Activated T-helper 17 cell treated with anti-CD3 and anti-CD28 coated beads, Interleukin-2, amount 50 U/mL, for 72 hours (primary cell): Measurements from ENCODE around the gene EGFR. TPM values are rescaled to one million over a fixed set of nuclear protein-coding genes. Genes with fewer than 3 reads are reported as not detected.
A peak's percentile ranks its signal among the peaks of the same experiment; 100 is the strongest.

Experiments used
- ATAC-seq: fragments of 150-1000 bp; cut with Tn5 transposase; replicated peaks from 2 replicates; pipeline ENCODE4 v1.10.0; 2021; ENCODE audit warnings: mild to moderate bottlenecking, moderate library complexity
- H3K27ac Mint-ChIP-seq: one replicate; pipeline ENCODE4 v1.8.0; 2022; ENCODE audit warnings: mixed read lengths
- H3K27me3 Mint-ChIP-seq: one replicate; pipeline ENCODE4 v1.8.0; 2022; ENCODE audit warnings: mixed read lengths
- H3K36me3 Mint-ChIP-seq: one replicate; pipeline ENCODE4 v1.8.0; 2022; ENCODE audit warnings: low read depth, mild to moderate bottlenecking, mixed read lengths
- H3K4me1 Mint-ChIP-seq: one replicate; pipeline ENCODE4 v1.8.0; 2022; ENCODE audit warnings: mixed read lengths
- H3K4me3 Mint-ChIP-seq: one replicate; pipeline ENCODE4 v1.8.0; 2022; ENCODE audit warnings: mild to moderate bottlenecking, mixed read lengths
- H3K9me3 Mint-ChIP-seq: one replicate; pipeline ENCODE4 v1.8.0; 2022; ENCODE audit warnings: mixed read lengths
- total RNA-seq, 2 donors: library from RNA; stranded (reverse); gene quantifications; one replicate each; pipeline ENCODE4 v1.2.3, GENCODE V29; 2022

EGFR gene
- total RNA-seq = under 1 TPM in 1 of 2 donors, not detected in 1; 0.02 TPM

DNA sequence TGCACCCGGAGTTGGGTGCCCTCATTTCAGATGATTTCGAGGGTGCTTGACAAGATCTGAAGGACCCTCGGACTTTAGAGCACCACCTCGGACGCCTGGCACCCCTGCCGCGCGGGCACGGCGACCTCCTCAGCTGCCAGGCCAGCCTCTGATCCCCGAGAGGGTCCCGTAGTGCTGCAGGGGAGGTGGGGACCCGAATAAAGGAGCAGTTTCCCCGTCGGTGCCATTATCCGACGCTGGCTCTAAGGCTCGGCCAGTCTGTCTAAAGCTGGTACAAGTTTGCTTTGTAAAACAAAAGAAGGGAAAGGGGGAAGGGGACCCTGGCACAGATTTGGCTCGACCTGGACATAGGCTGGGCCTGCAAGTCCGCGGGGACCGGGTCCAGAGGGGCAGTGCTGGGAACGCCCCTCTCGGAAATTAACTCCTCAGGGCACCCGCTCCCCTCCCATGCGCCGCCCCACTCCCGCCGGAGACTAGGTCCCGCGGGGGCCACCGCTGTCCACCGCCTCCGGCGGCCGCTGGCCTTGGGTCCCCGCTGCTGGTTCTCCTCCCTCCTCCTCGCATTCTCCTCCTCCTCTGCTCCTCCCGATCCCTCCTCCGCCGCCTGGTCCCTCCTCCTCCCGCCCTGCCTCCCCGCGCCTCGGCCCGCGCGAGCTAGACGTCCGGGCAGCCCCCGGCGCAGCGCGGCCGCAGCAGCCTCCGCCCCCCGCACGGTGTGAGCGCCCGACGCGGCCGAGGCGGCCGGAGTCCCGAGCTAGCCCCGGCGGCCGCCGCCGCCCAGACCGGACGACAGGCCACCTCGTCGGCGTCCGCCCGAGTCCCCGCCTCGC is at the start of gene EGFR:
TSS of gene EGFR (plus strand) at position 657 of the 830 bp plus-strand sequence. CDS start 261 bp downstream, outside the sequence.
- no peak within 1 kb of the TSS for H3K27ac Mint-ChIP-seq
- no peaks in the 10 kb centered on the region for H3K36me3 Mint-ChIP-seq
- peak within 1 kb of the TSS; percentile 28 for H3K4me3 Mint-ChIP-seq
- peaks cover 53% of the 10 kb centered on the region for H3K27me3 Mint-ChIP-seq
- no peaks in the 10 kb centered on the region for H3K4me1 Mint-ChIP-seq
- no peak for ATAC-seq
- no peaks in the 10 kb centered on the region for H3K9me3 Mint-ChIP-seq

DNA sequence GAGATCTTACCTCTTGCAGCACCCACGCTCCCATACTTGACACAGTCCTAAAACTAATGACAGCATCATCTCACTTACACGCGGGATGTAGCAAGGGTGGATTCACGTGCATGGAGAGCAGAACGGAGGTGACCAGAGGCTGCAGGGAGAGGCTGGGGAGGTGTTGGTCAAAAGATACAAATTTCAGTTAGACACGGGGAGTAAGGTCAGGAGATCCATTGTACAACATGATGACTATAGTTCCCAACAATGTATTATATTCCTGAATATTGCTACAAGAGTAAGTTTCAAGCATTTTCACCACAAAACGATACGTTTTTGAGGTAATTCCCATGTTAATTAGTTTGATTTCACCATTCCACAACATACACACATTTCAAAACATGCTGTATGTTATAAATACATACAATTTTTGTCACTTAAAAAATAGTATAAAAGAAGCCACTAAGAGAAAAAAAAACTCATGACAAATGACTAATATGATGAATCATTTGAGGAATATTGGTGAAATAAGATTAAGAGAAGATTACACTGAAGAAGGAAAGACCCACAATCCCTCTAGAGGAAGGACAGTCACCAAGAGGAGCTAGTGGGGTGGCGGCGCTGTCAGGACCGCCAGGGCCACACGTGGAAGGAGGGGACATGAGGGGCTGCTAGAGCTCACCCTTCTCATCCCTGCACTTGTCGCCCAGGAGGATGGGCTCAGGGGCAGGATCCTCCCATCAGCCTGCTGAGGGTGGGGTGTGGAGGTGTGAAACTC is 49.4 kb upstream of the EGFR start:
- Mint-ChIP-seq H3K36me3 (no peaks in the 10 kb centered on the region), H3K27ac (no peak overlapping the region), H3K4me3 (no peak overlapping the region), H3K9me3 (no peaks in the 10 kb centered on the region), H3K27me3 (peaks cover 23% of the 10 kb centered on the region), H3K4me1 (no peaks in the 10 kb centered on the region)
- ATAC-seq = no peak

DNA sequence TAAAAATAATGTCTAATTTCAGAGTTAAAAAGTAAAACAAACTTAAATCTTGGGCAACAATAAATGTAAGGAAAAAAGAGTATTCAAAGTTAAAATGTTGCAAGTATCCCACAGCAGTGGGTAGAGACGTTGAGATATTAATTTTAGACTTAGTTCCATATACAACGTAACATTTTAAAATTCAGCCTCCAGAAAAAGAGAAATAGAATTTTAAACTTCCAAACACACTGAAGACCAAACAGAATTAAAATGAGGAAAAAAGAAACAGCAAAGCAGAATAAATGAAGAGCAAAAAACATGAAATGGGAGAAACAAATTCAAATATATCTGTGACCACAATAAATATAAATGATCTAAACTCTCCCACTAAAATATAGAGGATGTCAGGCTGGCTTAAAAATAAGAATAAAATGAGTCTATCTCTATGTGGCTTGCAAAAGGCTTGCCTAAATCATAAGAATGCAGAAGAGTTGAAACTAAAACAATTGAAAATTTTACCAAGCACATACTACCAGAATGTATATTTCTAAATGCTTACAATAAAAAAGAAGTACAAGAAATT is 46.0 kb upstream of the EGFR start:
- Mint-ChIP-seq H3K27me3 (peaks cover 8% of the 10 kb centered on the region), H3K9me3 (no peaks in the 10 kb centered on the region), H3K27ac (no peak overlapping the region), H3K4me3 (no peak overlapping the region), H3K36me3 (no peaks in the 10 kb centered on the region), H3K4me1 (no peaks in the 10 kb centered on the region)
- ATAC-seq = no peak

DNA sequence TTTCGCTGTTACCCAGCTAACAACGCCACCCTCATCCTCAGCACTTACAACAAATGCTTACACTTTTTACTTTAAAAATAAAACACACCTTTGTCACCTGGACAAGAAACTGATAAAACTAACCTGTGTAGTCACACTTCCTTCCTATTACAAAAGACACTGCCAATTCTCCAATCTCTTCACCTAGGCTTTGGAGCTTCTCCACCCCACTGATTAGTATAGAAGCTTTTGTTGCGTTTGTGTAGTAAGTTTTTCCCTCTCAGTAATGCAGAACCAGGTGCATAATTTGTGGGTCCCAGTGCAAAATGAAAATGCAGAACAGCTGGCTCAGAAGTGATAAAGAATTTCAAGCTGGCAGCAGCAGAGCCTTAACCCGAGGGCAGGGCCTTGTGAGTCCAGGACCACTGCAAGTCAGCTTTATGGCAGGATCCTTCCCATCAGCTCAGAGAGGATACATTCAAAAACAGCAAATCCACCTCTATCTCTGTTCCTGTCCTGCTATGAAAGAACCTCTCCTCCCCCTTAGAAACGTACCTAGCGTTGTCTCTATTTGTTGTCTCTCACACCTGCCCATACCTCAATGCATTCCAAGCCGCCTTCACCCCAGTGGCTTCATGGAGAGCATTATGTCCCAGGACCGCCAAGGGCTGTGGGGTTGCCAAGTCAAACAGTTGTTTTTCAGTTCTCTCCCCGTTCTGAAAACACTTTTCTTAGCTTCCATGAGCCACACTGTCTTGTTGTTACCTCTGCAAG is 40.3 kb upstream of the EGFR start:
- peak overlapping the region; percentile 8 for H3K27ac Mint-ChIP-seq
- no peaks in the 10 kb centered on the region for H3K36me3 Mint-ChIP-seq
- H3K4me3 Mint-ChIP-seq = no peak overlapping the region
- H3K27me3 Mint-ChIP-seq = peaks cover 11% of the 10 kb centered on the region
- H3K4me1 Mint-ChIP-seq = no peaks in the 10 kb centered on the region
- no peak for ATAC-seq
- H3K9me3 Mint-ChIP-seq = peaks cover 6% of the 10 kb centered on the region

DNA sequence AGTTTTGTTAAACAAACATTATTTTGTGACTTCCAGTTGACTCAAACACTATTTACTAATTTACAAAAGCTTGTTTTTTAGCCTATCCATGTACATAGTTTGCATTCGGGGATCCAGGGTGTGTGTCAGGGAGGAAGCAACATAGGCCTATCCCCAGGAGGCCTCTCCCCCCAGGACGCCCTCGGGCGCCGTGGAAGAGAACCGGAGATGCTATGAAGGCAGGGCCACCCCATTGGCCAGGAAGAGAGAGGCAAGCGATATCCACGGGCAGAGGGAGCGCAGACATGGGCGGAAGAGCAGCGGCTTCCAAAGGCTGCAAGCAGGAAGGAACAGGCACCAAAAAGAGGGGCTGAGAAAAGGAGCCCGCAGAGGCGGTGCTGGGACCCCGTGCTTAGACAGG is 38.3 kb upstream of the EGFR start:
- Mint-ChIP-seq H3K36me3 (no peaks in the 10 kb centered on the region), H3K9me3 (peaks cover 6% of the 10 kb centered on the region), H3K4me1 (no peaks in the 10 kb centered on the region), H3K27ac (no peak overlapping the region), H3K4me3 (no peak overlapping the region), H3K27me3 (peaks cover 21% of the 10 kb centered on the region)
- no peak for ATAC-seq

DNA sequence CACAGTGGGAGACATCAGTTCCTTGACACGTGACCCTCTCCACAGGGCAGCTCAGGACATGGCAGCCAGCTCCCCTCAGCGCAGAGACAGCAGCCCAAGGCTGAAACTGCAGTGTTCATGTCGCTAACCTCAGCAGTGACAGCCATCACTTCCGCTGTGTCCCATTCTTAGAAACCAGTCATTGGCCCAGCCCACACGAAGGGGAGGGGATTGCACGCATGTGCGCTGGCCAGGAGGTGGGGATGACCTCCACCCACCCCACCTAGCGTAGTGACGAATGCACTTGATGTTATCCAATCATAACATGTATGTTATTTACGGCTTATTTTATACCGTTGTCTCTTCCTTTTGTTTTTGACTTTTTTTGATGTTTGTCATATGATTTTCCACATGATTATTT is 36.9 kb upstream of the EGFR start:
- H3K4me1 Mint-ChIP-seq = no peaks in the 10 kb centered on the region
- H3K36me3 Mint-ChIP-seq = no peaks in the 10 kb centered on the region
- peaks cover 31% of the 10 kb centered on the region for H3K27me3 Mint-ChIP-seq

DNA sequence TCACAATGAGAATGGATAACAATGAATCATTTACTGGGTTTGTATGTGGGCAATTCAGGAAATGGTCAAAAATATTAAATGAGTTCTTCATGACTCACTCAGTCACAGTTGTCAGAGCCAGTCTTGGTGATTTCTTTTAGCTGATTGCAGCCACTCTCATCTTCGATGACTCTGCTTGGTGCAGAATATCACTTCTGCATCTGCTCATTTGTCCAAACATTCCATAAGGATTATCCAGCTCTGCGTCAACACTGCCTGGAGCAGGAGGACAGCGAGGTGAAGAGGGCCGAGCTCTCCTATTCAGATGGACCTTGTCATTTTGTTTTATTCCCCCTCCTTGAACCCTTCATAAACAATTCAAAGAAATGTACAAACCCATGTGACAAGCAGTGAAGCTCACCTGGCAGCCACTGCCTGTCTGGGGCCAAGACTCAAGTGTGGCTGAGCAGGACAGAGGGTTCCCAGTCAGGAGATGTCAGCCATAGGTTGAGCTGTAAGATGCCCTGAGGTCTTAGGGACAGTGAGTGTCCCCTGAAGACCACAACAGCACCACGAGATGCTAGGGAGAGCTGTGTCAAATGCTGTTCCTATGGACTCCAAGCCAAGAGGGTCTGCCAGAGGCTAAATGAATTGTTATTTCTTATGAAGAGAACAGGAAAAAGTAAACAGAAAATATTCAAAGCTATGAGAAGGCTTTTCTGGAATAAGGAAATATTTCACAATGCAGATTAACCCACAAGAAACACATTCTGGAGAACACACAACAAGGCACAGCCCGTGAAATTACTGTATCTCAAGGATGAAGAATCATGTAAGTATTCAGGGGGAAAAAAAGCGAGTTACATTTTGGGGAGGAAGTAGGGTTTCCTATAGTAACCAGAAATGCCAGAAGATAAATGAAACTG is 33.1 kb upstream of the EGFR start:
- peaks cover 37% of the 10 kb centered on the region for H3K27me3 Mint-ChIP-seq
- peaks cover 6% of the 10 kb centered on the region for H3K9me3 Mint-ChIP-seq
- H3K4me1 Mint-ChIP-seq = no peaks in the 10 kb centered on the region
- no peak for ATAC-seq
- no peaks in the 10 kb centered on the region for H3K36me3 Mint-ChIP-seq
- H3K4me3 Mint-ChIP-seq = no peak overlapping the region
- H3K27ac Mint-ChIP-seq = no peak overlapping the region

More for the DNA sequence above, 36.9 kb upstream of the EGFR start:
- peaks cover 6% of the 10 kb centered on the region for H3K9me3 Mint-ChIP-seq
- no peak overlapping the region for H3K27ac Mint-ChIP-seq
- no peak for ATAC-seq
- H3K4me3 Mint-ChIP-seq = no peak overlapping the region

DNA sequence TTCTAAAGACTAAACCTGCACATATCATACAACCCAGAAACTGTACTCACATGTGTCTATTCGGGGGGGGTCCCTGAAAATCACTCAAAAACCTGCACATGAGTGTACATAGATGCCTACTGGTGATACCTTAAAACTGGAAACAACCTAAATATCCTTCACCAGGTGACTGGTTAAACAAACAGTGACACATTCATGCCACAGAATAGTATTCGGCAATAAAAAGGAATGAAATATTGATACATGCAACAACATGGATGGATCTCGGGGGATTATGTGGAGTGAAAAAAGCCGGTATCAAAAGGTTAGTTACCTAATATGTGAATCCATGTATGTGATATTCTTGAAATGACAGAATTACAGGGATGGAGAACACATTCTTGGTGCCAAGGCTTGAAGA is 32.1 kb upstream of the EGFR start:
- no peak for ATAC-seq
- Mint-ChIP-seq H3K27me3 (peaks cover 42% of the 10 kb centered on the region), H3K4me3 (no peak overlapping the region), H3K36me3 (no peaks in the 10 kb centered on the region), H3K9me3 (peaks cover 9% of the 10 kb centered on the region), H3K27ac (no peak overlapping the region), H3K4me1 (no peaks in the 10 kb centered on the region)

DNA sequence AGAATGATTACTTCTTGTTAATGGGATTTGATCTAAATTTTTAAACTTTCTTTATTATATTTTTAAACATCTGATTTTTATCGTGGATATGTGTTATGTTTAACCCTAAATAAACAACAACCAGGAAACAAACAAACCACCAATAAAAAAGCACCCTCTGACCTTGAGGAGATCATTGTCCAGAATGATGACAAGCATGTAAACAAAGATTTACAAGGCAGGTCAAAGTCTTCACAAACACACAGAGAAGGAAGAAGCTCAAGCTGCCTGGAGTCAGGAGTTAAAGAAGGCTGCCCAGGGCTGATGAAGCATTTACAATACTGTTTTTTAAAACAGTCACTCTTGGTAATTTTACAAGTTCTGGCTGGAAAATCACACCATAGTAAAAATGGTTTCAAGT is 31.0 kb upstream of the EGFR start:
- ATAC-seq = no peak
- Mint-ChIP-seq H3K4me3 (no peak overlapping the region), H3K4me1 (no peaks in the 10 kb centered on the region)

DNA sequence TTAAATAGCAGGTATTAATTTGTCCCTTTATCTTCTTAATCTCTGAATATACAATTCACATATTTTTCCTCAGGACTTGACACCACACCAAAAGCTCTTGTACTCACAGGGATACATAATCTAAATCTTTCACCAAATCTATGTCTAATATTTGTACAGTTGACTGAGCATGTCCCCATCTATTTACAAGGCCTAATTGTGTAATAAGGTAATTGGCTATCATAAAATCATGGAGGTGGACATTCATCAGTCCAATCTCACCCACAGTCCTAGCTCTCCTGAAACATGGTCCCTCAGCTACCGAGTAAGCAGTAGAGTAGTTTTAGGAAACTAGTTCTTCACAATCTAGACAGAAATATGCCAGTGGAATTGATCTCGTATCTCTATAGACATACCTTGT is 30.3 kb upstream of the EGFR start:
- Mint-ChIP-seq H3K36me3 (no peaks in the 10 kb centered on the region), H3K4me3 (no peak overlapping the region), H3K27ac (no peak overlapping the region), H3K9me3 (peaks cover 3% of the 10 kb centered on the region), H3K27me3 (peaks cover 31% of the 10 kb centered on the region), H3K4me1 (no peaks in the 10 kb centered on the region)
- ATAC-seq = no peak

More for the DNA sequence above, 31.0 kb upstream of the EGFR start:
- H3K27ac Mint-ChIP-seq = no peak overlapping the region
- peaks cover 3% of the 10 kb centered on the region for H3K9me3 Mint-ChIP-seq
- no peaks in the 10 kb centered on the region for H3K36me3 Mint-ChIP-seq
- peaks cover 31% of the 10 kb centered on the region for H3K27me3 Mint-ChIP-seq

DNA sequence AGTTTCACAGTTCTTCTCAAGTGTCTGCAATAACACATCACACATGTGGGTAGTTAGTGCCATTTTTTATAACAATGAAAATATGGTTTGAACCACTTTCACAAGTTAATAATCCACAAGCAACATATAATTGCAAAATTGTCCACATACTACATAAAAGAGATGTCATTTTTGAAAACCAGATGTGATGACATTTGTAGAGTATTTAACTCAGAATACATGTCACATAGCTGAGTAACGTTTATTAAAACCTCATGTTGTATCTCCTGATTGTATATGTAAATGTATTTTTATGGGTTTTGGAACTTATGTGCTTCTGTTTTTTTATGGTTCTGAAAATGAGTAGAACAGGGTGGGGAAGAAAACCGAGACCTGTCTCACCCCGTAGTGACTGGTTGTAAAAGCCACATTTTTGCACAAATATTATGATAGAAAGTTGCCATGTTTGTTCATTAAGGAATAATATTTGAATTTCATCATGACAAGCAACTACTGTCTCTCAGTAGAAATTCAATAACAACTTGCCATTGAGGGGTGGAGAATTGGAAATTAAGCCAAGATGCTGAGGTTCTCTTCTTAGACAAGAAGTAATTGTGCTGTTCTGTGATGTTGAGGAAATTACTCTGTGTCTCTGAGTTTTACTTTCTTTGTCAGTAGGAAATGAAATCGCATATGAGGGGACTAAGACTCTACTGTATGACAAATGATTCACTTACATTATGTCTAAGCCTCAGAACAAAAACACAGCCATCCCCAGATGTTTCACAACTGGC is 29.2 kb upstream of the EGFR start:
- Mint-ChIP-seq H3K4me3 (no peak overlapping the region), H3K36me3 (no peaks in the 10 kb centered on the region), H3K4me1 (no peaks in the 10 kb centered on the region), H3K27me3 (peaks cover 26% of the 10 kb centered on the region), H3K27ac (no peak overlapping the region), H3K9me3 (peaks cover 3% of the 10 kb centered on the region)
- ATAC-seq = no peak

DNA sequence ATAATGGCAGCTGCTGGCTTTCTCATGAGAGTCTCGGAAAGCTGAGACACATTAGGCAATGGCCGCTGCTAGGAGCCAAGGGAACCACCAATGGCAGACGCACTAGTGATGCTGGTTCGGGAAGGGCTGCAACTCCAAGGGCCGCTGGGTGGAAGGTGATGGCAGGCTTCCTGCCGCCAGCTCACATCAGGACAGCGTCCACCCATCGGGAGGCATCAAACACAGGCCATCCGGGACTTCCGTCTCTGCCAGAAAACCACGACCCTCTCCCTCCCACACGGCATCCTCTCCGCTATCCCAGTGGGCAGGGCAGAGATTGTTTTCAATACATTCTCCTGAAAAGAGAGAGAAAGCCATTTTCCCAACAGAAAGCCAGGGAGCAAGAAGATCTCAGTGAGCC is 27.5 kb upstream of the EGFR start:
- H3K9me3 Mint-ChIP-seq = peaks cover 3% of the 10 kb centered on the region
- no peak overlapping the region for H3K4me3 Mint-ChIP-seq
- H3K27me3 Mint-ChIP-seq = peaks cover 14% of the 10 kb centered on the region
- H3K27ac Mint-ChIP-seq = no peak overlapping the region
- peaks cover 12% of the 10 kb centered on the region for H3K4me1 Mint-ChIP-seq
- ATAC-seq = no peak
- no peaks in the 10 kb centered on the region for H3K36me3 Mint-ChIP-seq

DNA sequence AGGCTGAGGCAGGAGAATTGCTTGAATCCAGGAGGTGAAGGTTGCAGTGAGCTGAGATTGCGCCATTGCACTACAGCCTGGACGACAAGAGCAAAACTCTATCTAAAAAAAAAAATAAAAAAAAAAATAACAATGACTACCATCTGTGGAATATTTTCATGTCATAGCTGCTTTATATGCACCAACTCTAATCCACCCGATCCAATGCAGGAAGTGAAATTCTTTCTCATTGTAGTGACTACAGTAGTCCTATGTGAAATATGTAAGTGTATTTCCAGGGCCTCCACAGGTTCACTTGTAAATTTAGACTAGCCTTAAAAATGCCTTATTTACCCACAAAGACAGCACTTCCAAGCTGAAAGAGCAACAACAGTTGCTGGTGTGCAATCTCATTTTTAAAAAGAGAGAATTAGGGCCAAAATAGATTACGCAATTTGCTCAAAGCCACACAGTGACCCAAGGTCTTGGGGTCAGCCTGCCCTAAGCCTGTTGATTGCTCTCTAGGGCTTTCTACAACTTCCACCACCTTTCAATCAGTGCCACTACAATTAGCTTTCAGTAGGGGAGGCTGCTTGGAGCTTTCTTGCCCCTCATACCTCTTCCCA is 25.8 kb upstream of the EGFR start:
- no peaks in the 10 kb centered on the region for H3K36me3 Mint-ChIP-seq
- no peak overlapping the region for H3K27ac Mint-ChIP-seq
- no peak overlapping the region for H3K4me3 Mint-ChIP-seq

More for the DNA sequence above, 25.8 kb upstream of the EGFR start:
- peaks cover 3% of the 10 kb centered on the region for H3K9me3 Mint-ChIP-seq
- ATAC-seq = no peak
- peaks cover 9% of the 10 kb centered on the region for H3K27me3 Mint-ChIP-seq
- H3K4me1 Mint-ChIP-seq = peaks cover 22% of the 10 kb centered on the region
